ENCODE results near the gene N4BP2L2.
A peak's percentile ranks its signal among the peaks of the same experiment; 100 is the strongest.
"Not testable (repeated sequence)": the region's sequence is repeated elsewhere in the genome, so short reads cannot be mapped to it uniquely, and the experiment has no call there.

The N4BP2L2 gene

DNA sequence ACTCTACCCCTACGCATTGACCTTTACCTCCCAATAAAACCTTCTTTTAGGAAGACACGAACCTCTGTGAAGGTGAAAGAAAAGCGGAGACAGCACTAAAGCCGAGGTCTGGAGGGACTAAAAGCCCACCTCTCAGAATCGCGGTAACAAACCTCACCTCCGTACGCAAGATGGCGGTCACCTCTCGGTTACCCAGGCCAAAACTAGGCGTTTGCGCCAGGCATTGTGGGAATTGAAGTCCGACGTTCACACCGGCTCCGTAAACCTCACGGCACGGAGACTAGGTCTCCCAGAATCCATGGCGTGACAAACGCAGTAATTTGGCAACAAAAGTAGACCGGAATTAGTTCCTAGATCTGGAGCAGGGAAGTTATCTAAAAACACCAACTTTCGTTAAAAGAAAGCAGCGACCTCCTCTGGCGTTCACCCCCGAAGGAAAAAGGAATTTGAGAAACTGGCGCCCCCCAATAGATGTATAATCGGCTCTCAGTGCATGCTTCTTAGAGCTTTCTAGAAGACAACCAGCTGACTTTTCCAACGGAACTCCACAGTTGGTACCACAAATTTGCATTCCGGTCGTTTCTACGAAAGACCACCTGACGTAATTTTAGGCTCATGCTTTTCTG lies at the start of gene N4BP2L2:
TSS of gene N4BP2L2 (minus strand) at position 175 of the 626 bp plus-strand sequence. CDS start 1,768 bp downstream, outside the sequence.
- DNase-seq (ENCODE audit: low spot score) (peak; percentile 87), FAIRE-seq (no peak)

DNA sequence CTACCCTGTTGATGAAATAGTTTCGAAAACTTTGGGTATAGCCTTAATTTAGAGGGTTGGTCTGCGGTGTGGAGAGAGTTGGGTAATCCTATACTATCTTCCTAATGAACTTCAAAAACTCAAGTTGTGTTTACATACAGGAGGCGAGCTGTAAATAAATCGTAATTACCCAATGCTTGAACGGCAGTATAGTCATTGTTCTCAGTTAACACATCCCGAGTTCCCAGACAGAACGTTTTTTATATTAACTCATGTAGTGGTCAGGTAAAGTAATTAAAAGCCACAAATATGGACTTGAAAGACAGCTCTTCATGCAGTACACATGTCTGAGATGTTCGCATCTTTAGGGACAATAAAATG lies 49.2 kb upstream of the N4BP2L2 start:
- FAIRE-seq, result no peak
- DNase-seq (ENCODE audit: low spot score), result no peak

DNA sequence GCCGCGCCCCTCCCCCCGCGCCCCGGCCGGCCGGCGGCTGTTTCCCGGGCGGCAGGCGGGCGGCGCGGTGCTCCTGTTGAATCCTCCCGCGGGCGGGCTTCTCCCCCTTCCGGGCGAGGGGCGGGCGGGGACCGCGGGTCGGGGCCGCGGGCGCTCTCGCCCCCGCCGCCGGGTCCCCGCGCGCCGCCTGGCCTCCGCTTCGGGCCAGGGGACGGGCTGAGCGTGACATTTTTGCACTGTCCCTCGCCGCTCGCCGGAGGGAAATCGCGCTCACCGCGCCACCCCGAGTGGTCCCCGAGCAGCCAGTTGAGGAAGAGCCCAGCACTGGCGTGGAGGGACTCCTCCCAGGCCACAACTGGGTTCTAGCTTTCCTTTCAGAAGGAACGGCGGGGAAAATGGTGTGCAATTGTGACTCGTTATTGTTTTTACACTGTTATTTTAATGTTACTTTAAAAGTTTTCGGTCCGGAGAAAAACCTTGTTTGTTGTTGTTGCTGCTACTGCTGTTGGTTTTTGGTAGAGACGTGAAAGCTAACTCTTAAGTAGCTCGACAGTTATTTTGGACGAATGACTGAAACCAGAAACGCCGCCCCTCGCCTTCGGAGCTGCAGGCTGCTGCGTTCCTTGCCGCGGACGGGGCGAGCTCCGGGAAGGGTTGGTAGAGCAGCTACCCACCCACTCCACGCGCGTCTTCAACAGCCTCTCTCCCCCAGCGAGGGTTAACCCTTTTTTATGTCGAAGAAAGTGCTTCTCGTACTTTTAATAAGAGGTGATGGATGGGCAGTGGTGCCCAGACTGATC lies 48.6 kb upstream of the N4BP2L2 start:
- peak; percentile 56 for DNase-seq (ENCODE audit: low spot score)

DNA sequence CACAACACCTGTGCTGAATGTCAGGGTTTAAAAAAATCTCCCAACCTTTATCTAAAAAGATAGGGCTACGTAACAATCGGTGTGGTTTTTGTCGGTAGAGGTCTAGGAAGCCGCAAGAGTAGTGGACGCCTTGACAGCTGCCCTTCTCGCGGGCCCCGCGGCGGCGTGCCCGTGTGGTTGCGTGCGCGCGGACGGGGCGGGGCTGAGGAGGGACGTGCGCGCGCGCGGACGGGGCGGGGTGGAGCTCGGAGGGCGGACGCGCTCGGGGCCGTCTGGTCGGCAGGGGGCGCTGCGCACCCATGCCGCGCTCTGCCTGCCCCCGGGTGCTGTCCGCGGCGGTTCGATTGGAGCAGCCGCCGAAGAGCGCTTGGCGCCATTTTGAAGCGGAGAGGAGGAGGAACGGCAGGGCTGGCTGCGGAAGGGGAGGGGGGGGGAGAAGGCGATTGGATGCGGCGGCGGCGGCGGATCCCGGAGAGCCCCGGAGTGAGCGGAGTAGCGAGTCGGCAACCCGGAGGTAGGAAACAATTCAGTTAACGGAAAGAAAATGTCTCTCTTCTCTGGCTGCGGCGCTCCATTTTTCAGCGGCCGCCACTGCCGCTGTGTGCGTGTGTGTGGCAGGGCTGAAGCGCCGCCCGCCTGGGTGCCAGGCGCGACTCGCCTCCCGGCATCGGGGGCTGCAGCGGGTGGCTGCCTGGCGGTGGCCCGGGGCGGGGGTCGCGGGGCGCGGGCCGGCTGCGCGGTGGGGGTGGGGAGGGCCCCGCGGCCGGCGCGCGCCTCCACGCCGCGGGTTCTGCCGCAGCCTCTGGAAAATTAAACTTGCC lies 47.7 kb upstream of the N4BP2L2 start, which contains the start of gene PDS5B:
TSS of gene PDS5B (plus strand) at position 373 of the 821 bp plus-strand sequence. CDS start 62,321 bp downstream, outside the sequence.
- FAIRE-seq (peak; percentile 81), DNase-seq (ENCODE audit: low spot score) (peak; percentile 89)

More for the DNA sequence above, 48.6 kb upstream of the N4BP2L2 start:
- no peak for FAIRE-seq

DNA sequence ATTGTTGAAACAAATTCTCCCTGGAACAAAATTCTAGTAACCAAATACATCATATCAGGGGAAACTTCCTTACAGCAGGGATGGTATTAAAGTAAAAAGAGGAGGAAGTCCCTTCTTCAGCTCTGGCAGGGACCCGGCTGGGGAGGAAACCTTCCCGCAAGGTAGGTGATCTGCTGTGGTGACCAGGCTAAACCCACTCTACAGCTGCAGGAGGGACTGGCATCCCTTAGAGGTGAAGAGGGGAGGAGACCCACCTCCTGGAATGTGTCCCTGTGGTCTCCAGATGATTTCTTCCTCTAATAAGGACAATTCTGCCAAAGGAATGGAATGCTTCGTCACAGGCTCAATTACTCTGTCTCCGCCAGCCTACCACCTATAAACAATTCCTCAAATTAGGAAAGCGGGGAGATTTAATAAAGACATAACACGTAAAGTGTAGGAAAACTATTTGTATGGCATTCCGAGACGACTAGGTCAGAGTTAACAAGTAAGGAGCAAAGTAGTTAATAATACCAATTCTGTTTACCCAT lies 47.0 kb upstream of the N4BP2L2 start:
- FAIRE-seq (no peak), DNase-seq (ENCODE audit: low spot score) (peak; percentile 4)

DNA sequence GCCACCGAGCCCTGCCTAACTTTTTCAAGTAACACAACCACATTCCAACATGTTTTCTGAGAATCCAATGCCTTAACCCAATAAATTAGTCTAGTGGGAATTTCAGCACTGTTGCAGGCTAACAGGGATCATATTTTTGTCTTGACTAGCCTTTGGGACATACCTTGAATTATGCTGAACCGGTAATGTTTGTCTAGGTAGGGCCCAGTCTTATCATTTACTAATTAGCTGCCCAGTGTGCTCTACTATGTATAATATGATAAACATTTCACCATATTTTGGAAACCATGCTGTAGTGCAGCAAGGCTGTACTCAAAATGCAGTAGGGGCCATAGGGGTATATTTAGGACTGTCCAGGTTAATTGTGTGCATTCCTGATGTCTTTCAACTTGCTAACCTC lies 44.4 kb upstream of the N4BP2L2 start:
- DNase-seq (ENCODE audit: low spot score) (no peak), FAIRE-seq (no peak)

DNA sequence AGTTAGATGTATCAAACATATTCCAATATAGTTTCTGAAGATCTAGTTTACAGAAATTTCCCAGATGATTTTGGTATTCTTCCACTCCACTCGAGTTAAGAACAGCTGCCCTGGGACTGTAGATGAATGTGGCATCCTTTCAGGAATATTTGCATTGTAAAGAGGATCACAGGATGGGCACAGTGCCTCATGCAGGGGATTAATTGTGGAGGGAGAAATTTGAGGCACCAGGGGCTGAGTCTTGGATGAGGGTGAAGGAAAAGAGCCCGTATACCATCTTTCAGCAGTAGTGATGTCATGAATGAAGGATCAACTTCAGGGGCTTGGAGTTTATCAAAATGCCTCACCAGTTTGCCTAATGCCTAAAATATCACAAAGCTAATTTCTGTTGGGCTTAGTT lies 43.7 kb upstream of the N4BP2L2 start:
- FAIRE-seq (no peak), DNase-seq (ENCODE audit: low spot score) (no peak)

DNA sequence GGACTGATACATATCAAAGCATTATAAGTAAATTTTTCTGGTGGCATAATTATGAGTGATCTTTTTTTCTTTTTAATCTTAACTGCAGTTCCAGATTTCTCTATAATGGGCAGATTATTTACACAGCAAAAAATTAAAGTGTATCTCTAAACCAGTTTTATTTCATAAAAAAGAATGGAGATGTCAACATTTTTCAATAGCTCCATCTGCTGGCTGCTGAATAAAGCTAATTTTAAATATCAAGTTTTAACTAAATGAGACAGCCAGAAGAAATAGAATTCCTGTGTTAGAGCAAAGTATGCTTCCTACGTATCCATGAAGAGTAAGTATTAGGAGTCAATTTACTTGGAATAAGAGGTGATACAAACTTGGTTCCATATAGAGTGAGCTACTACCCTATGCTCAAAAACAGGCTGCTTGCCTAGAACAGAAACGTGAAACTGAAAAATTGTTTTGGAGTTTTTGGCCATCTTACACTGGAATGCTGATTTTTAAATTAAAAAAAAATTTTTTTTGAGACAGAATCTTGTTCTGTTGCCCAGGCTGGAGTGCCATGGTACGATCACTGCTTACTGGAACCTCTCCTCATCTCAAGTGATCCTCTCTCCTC lies 42.7 kb upstream of the N4BP2L2 start:
- no peak for FAIRE-seq
- DNase-seq (ENCODE audit: low spot score), result peak; percentile 3

DNA sequence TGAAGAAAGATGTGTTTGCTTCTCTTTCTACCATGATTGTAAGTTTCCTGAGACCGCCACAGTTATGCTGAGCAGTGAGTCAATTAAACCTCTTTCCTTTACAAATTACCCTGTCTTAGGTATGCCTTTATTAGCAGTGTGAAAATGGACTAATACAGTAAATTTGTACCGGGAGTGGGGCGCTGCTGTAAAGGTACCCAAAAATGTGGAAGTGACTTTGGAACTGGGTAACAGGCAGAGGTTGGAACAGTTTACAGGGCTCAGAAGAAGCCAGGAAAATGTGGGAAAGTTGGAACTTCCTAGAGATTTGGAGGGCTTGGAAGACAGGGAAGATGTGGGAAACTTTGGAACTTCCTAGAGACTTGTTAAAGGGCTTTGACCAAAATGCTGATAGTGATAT lies 38.4 kb upstream of the N4BP2L2 start:
- FAIRE-seq (no peak), DNase-seq (ENCODE audit: low spot score) (no peak)

DNA sequence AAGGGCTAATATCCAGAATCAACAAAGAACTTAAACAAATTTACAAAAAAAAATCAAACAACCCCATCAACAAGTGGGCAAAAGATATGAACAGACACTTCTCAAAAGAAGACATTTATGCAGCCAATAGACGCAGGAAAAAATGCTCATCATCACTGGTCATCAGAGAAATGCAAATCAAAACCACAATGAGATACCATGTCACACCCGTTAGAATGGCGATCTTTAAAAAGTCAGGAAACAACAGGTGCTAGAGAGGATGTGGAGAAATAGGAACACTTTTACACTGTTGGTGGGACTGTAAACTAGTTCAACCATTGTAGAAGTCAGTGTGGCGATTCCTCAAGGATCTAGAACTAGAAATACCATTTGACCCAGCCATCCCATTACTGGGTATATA lies 37.1 kb upstream of the N4BP2L2 start:
- not testable (repeated sequence) for FAIRE-seq; DNase-seq (ENCODE audit: low spot score)

DNA sequence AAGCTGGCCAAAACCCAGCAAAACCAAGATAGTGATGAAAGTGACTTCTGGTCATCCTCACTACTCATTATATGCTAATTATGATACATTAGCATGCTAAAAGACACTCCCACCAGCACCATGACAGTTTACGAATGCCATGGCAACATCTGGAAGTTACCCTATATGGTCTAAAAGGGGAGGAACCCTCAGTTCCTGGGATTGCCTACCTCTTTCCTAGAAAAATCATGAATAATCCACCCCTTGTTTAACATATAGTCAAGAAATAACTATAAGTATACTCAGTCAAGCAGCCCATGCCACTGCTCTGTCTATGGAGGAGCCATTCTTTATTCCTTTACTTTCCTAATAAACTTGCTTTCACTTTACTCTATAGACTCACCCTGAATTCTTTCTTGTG lies 22.2 kb upstream of the N4BP2L2 start:
- not testable (repeated sequence) for FAIRE-seq; DNase-seq (ENCODE audit: low spot score)

DNA sequence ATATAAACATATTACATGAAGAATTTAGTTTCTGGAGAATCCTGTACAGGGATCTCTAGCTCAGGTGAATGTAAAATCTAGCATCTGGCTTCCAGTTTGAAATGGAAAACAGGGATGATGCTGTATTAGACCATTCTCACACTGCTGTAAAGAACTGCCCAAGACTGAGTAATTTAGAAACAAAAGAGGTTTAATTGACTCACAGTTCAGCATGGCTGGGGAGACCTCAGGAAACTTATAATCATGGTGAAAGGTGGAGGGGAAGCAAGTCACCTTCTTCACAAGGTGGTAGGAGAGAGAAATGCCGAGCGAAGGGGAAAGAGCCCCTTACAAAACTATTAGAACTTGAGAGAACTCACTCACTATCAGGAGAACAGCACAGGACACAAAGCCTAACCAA lies 17.0 kb upstream of the N4BP2L2 start:
- FAIRE-seq, result no peak
- DNase-seq (ENCODE audit: low spot score), result no peak

DNA sequence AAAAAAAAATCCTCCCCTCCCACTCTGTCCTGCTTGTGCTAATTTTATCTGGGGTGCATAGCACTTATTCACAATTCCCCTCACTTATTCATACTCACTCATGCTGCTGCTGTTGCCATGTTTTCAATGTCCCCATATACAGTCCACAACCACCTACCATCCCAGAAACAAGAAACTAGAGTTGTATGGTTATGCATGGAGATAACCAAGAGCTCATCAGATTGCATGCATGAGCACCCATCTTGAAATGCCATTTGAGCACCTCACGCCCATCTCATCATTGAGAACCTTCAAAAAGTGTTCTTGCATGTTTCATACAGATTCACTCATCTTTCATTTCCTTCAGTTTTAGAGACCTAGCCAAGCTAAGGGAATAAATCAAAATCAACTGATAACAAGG lies 15.1 kb upstream of the N4BP2L2 start:
- FAIRE-seq (no peak), DNase-seq (ENCODE audit: low spot score) (no peak)

DNA sequence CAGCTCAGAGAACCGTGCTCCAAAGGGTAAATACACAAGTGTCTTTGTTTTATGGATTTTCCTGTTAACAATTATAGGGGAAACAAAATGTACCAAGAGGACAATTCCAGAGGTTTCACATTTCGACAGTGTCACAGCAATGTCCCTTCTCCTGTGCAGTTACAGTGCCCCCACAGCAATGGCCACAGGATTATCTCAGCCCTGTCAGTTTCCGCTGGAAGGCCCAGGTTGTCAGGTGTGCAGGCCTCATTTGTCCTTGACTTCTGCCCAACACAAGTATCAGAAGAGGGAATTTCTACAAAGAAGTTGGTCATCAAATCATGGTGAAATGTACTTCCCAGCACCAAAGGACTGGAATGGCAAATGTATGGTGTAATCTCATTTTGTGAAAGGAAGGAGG lies 11.2 kb upstream of the N4BP2L2 start:
- no peak for FAIRE-seq
- DNase-seq (ENCODE audit: low spot score), result no peak

DNA sequence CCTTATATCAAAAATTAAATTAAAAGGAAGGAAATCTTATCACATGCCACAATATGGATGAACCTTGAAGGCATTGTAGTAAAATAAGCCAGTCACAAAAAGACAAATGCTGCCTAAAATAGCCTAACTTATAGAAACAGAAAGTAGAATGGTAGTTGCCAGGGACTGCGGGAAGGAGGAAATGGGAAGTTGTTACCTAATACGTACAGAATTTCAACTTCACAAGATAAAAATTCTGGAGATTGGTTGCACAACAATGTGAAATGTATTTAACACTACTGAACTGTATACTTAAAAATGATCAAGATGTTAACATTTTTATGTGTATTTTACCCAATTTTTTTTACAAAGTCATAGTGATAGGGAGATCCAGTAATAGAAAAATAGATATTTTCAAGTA lies 10.2 kb upstream of the N4BP2L2 start:
- DNase-seq (ENCODE audit: low spot score) (no peak), FAIRE-seq (no peak)

DNA sequence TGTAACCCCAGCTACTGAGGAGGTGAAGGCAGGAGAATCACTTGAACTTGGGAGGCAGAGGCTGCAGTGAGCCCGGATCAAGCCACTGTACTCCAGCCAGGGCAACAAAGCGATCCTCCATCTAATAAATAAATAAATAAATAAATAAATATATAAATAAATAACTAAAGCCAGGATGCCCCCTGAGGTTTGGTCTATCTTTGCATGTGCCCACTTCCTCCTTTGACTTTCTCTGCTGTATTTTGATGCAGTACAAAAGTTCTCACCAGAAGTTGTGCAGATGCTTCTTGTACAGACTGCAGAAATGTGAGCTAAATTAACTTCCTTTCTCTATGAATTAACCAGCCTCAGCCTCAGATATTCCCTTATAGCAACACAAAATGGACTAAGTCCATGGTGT lies 6.5 kb upstream of the N4BP2L2 start:
- DNase-seq (ENCODE audit: low spot score), result no peak

DNA sequence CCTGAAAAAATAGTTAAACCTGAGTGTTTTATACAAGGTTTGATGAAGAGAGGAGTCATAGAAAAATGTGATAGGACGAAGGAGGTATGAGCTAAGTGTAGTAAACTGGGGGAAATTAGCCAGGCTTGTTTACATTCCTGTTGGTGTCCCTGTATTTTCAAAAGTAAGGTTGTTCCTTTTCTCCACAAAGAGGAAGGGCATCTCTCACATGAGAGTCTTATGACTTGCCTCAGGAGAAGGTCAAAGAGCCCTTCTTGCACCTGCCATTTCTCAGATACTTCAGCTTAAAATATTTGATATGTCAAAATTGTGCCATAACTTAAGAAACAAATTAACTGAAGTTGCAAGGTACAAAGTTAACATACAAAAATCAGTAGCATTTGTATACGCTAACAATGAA lies 3.6 kb upstream of the N4BP2L2 start:
- no peak for FAIRE-seq

More for the DNA sequence above, 6.5 kb upstream of the N4BP2L2 start:
- no peak for FAIRE-seq

DNA sequence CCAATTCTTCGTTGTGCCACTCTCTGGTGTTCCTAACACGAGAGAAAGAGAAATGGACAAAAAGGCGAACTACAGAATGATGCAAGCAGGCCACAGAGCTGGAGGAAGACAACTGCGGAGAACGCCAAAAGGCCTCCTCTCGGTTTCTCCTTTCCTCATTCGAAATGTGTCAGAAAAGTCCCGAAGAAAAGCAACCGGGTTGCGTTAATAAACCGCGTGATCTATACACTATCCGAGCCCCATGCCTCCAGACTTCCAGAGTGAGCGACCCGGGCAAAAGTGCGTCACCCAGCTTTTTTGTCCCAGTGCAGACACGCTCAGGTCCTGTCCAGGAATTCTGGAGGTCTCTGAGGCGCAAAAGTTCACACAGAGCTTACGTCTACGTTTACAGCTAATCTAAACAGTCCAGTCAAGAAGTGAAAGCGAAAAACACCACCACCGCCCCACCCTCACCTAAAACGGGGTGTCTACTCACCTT lies 413 bp downstream of the N4BP2L2 start:
- DNase-seq (ENCODE audit: low spot score) (peak; percentile 11), FAIRE-seq (no peak)

More for the DNA sequence above, 3.6 kb upstream of the N4BP2L2 start:
- DNase-seq (ENCODE audit: low spot score), result no peak

DNA sequence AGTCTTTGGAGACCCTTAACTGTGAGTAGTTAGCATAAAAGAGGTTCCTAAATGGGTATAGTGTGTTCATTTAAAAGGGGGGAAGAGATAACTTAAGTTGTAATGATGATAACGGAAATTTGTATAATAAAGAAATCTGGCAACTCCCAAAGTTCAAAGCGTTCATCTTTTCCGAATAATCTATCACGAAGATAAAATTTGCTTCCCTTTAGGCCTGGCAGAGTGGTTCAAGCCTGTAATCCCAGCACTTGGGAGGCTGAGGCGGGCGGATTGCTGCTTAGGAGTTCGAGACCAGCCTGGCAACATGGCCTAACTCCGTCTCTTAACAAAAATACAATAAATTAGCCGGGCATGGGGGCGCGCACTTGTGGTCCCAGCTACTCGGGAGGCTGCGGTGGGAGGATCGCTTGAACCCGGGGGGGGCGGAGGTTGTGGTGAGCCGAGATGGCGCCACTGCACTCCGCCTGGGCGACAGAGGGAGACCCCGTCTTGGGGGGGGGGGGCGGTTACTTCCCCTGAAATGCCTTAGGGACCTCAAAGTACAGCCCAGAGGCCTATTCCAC lies 934 bp downstream of the N4BP2L2 start:
- FAIRE-seq (no peak), DNase-seq (ENCODE audit: low spot score) (no peak)

DNA sequence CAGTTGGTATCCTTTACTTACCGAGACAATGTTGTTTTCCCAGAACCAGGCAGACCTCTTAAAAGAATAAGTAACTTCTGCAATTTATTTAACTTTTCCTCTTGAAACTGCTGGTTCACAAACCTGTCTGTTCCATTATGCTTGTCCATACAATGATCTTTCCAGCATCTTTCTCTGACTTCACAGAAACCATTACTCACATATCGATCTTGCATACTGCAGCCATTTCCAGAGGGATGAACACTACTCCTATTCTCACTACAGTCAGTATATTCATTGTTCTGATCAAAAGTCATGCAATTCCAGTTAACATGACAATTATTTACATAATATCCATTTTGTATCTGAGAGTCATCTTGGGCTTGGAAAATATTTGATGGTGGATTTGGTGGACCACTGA lies 2.8 kb downstream of the N4BP2L2 start:
- FAIRE-seq, result no peak
- DNase-seq (ENCODE audit: low spot score), result no peak

DNA sequence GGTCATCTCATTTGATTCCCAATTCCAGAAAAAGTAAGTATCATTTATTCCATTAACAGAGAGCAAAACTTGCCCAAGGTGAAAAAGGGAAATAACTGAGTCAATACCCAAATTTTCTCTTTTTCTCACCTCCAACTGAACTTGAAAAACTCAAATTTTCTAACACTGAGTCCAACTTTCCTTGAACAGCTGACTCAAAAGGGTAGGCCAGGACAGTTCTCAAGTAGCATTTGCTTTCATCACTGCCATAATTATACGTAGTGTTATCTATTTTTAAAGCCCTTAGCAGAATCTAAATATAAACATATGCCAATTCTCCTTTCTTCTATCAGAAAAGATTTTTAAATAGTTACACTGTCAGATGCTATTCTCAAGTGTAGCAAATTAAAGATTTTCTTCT lies 3.5 kb downstream of the N4BP2L2 start:
- FAIRE-seq, result no peak
- no peak for DNase-seq (ENCODE audit: low spot score)
